ENCODE results near the gene FAM170B. TPM values are rescaled to one million over a fixed set of nuclear protein-coding genes. Genes with fewer than 3 reads are reported as not detected.
A peak's percentile ranks its signal among the peaks of the same experiment; 100 is the strongest.

Gene FAM170B
- total and polyA plus RNA-seq, 9 of the 15 experiments (the other 6 are each of a cell fraction or from before 2014, with no cell fraction given) = 0.11 to 0.21 TPM; not detected in 7

DNA sequence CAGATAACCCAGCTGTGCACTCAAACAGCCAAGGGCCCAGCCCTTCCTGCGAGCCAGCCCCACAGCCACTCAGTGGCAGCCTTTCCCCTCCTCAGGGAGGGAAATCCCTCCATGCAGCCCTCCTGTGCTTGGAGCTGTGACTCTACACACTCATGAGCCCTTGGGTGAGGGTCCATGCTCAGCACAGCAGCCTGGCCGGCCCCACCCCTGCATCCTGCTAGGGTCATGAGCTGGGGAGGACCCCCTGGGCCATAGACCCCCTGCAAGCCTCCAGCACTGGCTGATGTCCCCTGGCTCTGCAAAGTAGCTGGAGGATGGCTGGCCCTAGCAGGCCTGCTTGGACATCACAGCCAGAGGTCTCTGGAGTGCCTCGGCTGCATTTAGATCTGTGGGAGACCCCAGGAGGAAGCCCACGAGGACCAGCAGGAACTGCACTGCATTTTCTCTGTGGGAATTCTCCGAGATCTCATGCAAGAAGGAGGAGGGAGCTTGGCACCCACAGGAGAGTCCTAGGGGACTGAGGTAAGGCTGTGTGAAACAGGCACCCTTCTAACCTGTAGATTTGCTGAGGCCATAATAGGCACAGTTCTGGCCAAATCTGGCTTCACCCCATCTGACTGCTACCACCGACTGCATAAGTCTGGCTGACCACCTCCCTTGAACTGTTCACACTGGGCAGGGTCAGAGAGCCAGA is 37.0 kb upstream of the FAM170B start:
- ATAC-seq (no peak), DNase-seq (ENCODE audit: extremely low read depth in 1 of 4, low spot score in 3 of 4) (peak in 1 of 4 experiments; percentile 28), FAIRE-seq (no peak)
- Histone ChIP-seq H3K4me1 (replicated peaks in 1 of 2; ENCODE audit: control insufficient read depth in 2 of 2, insufficient read depth in 2 of 2, low read length in 2 of 2) (peaks cover 82 to 96% of the 10 kb centered on the region in 2 experiments), H3K79me2 (ENCODE audit: control insufficient read depth, insufficient read depth, low read length) (peaks cover 62% of the 10 kb centered on the region), H3K9ac (ENCODE audit: insufficient read depth in 1 of 2, low read depth in 2 of 2, low read length in 2 of 2) (peak overlapping the region in 1 of 2 experiments; percentile 66; a peak in 2 of 4 replicates), H2AFZ (ENCODE audit: low read depth, low read length) (no peak overlapping the region), H3K9me3 (replicated peaks; ENCODE audit: control insufficient read depth, insufficient read depth, low read depth, low read length) (no peaks in the 10 kb centered on the region), H3K4me2 (ENCODE audit: insufficient read depth, low read length) (no peak overlapping the region), H3K9me1 (ENCODE audit: control insufficient read depth, insufficient read depth, low read length) (peaks cover 16% of the 10 kb centered on the region), H3K27ac (ENCODE audit: extremely low read depth, low read depth, low read length) (no peak overlapping the region), H3K36me3 (ENCODE audit: control insufficient read depth, insufficient read depth, low read length) (peaks cover 34% of the 10 kb centered on the region; the same call in 2 of the 3 replicates), H3K4me3 (no peak overlapping the region), H3K27me3 (ENCODE audit: control insufficient read depth in 2 of 2, insufficient read depth in 2 of 2, low read length in 2 of 2) (no peaks in the 10 kb centered on the region), H4K20me1 (replicated peaks; ENCODE audit: control insufficient read depth, insufficient read depth, low read length) (no peaks in the 10 kb centered on the region)
- CTCF ChIA-PET (ENCODE audit: low intra/inter-chr PET ratio) = no interaction called here
- POLR2A ChIA-PET = interaction anchor here (0.6 to 4.1 kb wide), 6 partner anchors 9 to 373 kb away, joined by 3 to 30 read pairs (median 4); no protein-coding TSS in a partner anchor
- TF ChIP-seq PURB (CRISPR knock-in tag; IDR thresholded peaks at IDR 0.05; ENCODE audit: low read depth) = no peak
- peak; percentile 39; the same call in 1 of the 2 replicates for TF ChIP-seq POLR2G (IDR thresholded peaks at IDR 0.05; ENCODE audit: low read depth, low read length)
- TF ChIP-seq, protein P1, sequence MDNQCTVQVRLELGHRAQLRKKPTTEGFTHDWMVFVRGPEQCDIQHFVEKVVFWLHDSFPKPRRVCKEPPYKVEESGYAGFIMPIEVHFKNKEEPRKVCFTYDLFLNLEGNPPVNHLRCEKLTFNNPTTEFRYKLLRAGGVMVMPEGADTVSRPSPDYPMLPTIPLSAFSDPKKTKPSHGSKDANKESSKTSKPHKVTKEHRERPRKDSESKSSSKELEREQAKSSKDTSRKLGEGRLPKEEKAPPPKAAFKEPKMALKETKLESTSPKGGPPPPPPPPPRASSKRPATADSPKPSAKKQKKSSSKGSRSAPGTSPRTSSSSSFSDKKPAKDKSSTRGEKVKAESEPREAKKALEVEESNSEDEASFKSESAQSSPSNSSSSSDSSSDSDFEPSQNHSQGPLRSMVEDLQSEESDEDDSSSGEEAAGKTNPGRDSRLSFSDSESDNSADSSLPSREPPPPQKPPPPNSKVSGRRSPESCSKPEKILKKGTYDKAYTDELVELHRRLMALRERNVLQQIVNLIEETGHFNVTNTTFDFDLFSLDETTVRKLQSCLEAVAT (IDR thresholded peaks at IDR 0.05) = no peak
- TF ChIP-seq ZNF124 (CRISPR knock-in tag; IDR thresholded peaks at IDR 0.05) = 0 out of 2 replicates have a peak, but pooled peaks have one; percentile 9
- TF ChIP-seq, protein P2, sequence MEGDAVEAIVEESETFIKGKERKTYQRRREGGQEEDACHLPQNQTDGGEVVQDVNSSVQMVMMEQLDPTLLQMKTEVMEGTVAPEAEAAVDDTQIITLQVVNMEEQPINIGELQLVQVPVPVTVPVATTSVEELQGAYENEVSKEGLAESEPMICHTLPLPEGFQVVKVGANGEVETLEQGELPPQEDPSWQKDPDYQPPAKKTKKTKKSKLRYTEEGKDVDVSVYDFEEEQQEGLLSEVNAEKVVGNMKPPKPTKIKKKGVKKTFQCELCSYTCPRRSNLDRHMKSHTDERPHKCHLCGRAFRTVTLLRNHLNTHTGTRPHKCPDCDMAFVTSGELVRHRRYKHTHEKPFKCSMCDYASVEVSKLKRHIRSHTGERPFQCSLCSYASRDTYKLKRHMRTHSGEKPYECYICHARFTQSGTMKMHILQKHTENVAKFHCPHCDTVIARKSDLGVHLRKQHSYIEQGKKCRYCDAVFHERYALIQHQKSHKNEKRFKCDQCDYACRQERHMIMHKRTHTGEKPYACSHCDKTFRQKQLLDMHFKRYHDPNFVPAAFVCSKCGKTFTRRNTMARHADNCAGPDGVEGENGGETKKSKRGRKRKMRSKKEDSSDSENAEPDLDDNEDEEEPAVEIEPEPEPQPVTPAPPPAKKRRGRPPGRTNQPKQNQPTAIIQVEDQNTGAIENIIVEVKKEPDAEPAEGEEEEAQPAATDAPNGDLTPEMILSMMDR (IDR thresholded peaks at IDR 0.05 in 2 of 3, conservative IDR thresholded peaks at IDR 0.05 in 1 of 3; ENCODE audit: insufficient read depth in 2 of 3, low read depth in 1 of 3, low read length in 3 of 3) = 0 out of 6 replicates have a peak, but pooled peaks of 1 of the 3 experiments have one; percentile 15
- no peak for TF ChIP-seq NFE2L1 (tag; IDR thresholded peaks at IDR 0.05; ENCODE audit: borderline replicate concordance, low read depth)
- peak in 1 of 2 experiments; percentile 38; a peak in 2 of 4 replicates for TF ChIP-seq RAD21 (CRISPR knock-in tag; conservative IDR thresholded peaks at IDR 0.05 in 1 of 2, IDR thresholded peaks at IDR 0.05 in 1 of 2)
- in situ Hi-C loops (cut with MboI) (no loop called here), intact Hi-C loops (cut with micrococcal nuclease) (loop anchor here (5.0 kb wide), 1 partner anchor 107 kb away; no protein-coding TSS in a partner anchor)
- BruUV-seq (replicated peaks) = no TSS peak
- 73% methylated on average over 6 of the region's 6 CpGs for WGBS (ENCODE audit: insufficient coverage, low coverage, missing lambda C conversion rate)

Data from K562 (cell line).